Measurements from ENCODE around the gene JPH2.

JPH2 gene

GRCh38 chr20:44089987-44090674 is 96.9 kb downstream of the JPH2 start:
- no peak overlapping the region for H3K4me3 ChIP-seq (ENCODE audit: low read depth, low read length)
- no peaks in the 10 kb centered on the region for H3K27me3 ChIP-seq (replicated peaks)
- no peak overlapping the region for H3K27ac ChIP-seq
- DNase-seq, result peak; percentile 60
- TF ChIP-seq, protein P1, sequence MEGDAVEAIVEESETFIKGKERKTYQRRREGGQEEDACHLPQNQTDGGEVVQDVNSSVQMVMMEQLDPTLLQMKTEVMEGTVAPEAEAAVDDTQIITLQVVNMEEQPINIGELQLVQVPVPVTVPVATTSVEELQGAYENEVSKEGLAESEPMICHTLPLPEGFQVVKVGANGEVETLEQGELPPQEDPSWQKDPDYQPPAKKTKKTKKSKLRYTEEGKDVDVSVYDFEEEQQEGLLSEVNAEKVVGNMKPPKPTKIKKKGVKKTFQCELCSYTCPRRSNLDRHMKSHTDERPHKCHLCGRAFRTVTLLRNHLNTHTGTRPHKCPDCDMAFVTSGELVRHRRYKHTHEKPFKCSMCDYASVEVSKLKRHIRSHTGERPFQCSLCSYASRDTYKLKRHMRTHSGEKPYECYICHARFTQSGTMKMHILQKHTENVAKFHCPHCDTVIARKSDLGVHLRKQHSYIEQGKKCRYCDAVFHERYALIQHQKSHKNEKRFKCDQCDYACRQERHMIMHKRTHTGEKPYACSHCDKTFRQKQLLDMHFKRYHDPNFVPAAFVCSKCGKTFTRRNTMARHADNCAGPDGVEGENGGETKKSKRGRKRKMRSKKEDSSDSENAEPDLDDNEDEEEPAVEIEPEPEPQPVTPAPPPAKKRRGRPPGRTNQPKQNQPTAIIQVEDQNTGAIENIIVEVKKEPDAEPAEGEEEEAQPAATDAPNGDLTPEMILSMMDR (IDR thresholded peaks at IDR 0.05; ENCODE audit: low read depth, low read length, missing control alignments), result no peak
- no peaks in the 10 kb centered on the region for H3K36me3 ChIP-seq (replicated peaks)
- in situ Hi-C loops (cut with HindIII; ENCODE audit: low pct_ligation_motif_present, low sequenced_read_pairs), result no loop called here

DNA sequence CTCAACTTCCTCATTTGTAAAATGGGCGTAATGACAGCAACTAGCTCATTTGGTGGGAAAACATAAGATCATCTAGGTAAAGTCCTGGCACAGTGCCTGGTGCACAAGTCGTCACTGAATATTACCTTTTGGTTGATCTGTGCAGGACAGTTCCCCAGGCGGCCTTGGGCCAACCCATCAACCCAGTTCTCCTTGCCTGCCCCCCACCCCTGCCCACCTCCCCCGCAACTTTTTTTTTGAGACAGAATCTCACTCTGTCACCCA is 99.2 kb downstream of the JPH2 start:
- in situ Hi-C loops (cut with HindIII; ENCODE audit: low pct_ligation_motif_present, low sequenced_read_pairs), result no loop called here

DNA sequence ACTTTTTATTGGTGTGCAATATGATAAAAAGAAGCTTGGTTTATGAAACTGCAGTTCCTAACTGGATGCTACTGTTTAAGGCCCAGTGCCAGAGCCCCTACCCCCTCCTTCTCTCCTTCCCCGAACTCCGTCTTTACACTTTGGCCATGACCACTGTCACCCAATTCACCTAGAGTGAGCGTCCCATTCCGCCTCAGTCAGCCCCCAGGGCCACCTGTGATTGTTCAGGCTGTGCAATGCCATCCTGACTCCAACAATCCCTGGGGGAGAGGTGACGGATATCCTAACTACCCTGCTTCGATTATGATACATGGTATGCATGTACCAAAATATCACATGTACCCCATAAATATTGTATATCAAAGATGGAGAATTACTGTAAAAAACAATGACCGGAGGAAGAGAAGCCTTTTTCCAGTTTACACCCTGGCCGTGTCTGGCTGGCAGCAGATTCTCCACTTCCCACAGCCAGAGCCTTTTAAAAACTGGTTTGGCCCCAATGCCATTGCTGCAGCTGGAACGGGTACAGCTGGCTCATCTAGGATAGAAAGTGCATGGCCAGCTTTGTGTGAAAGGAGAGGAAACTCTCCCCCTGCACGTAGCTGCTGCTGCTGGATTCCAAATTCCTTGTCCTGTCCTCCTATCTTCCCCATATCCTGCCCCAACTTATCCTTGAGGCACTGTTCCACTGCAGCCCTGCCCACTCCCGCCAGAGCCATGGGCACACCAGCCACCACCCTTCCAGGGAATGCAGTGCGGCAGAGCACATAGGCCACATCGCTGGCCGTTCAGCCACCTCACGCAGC is 99.7 kb downstream of the JPH2 start:
- no peaks in the 10 kb centered on the region for H3K27me3 ChIP-seq (replicated peaks)

More for the DNA sequence above, 99.2 kb downstream of the JPH2 start:
- H3K27ac ChIP-seq, result no peak overlapping the region
- TF ChIP-seq, protein P1 (IDR thresholded peaks at IDR 0.05; ENCODE audit: low read depth, low read length, missing control alignments), result no peak
- no peak for DNase-seq
- no peaks in the 10 kb centered on the region for H3K36me3 ChIP-seq (replicated peaks)
- no peak overlapping the region for H3K4me3 ChIP-seq (ENCODE audit: low read depth, low read length)
- no peaks in the 10 kb centered on the region for H3K27me3 ChIP-seq (replicated peaks)

DNA sequence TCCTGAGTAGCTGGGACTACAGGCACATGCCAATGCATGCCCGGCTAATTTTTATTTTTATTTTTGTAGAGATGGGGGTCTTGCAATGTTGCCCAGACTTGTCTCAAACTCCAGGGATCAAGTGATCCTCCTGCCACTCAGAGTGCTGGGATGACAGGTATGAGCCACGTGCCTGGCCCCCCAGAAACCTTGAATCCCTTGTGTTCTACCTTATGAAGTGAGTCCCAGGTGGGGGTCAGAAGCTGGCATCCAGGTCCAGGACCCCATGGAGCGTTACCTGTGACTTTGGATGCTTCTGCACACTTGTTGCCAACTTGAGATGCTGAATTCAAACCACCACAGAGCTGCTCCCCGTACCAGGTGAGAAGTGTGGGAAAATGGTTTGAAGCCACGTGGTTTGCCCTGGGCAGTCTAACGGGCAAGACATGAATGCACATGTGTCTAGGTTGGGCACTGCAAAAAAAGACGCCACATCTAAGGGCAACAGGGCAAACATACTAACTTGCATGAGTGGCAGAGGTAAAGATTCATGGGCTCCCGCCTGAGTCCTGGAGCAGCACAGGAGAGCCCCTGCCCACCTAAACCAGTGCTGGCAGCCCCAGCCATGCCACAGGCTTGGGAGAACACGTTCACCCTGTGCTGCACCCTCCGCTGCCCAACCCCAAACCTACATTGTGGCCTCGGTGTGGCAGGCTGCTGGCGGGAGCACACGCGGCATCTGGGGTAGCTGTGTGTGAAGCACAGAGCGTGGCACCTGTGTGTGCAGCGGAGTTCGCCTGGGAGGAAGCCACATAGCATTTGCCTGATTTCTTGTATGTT is 101.2 kb downstream of the JPH2 start:
- no peaks in the 10 kb centered on the region for H3K36me3 ChIP-seq (replicated peaks)
- H3K27ac ChIP-seq, result no peak overlapping the region
- H3K4me3 ChIP-seq (ENCODE audit: low read depth, low read length), result no peak overlapping the region
- DNase-seq, result no peak
- in situ Hi-C loops (cut with HindIII; ENCODE audit: low pct_ligation_motif_present, low sequenced_read_pairs), result no loop called here
- no peaks in the 10 kb centered on the region for H3K27me3 ChIP-seq (replicated peaks)
- TF ChIP-seq, protein P1 (IDR thresholded peaks at IDR 0.05; ENCODE audit: low read depth, low read length, missing control alignments), result no peak

More for the DNA sequence above, 99.7 kb downstream of the JPH2 start:
- H3K27ac ChIP-seq, result no peak overlapping the region
- in situ Hi-C loops (cut with HindIII; ENCODE audit: low pct_ligation_motif_present, low sequenced_read_pairs), result no loop called here
- no peak for DNase-seq
- TF ChIP-seq, protein P1 (IDR thresholded peaks at IDR 0.05; ENCODE audit: low read depth, low read length, missing control alignments), result no peak
- H3K36me3 ChIP-seq (replicated peaks), result no peaks in the 10 kb centered on the region
- H3K4me3 ChIP-seq (ENCODE audit: low read depth, low read length), result no peak overlapping the region

GRCh38 chr20:44084891-44085290 is 102.1 kb downstream of the JPH2 start:
- no peaks in the 10 kb centered on the region for H3K36me3 ChIP-seq (replicated peaks)
- no peaks in the 10 kb centered on the region for H3K27me3 ChIP-seq (replicated peaks)
- DNase-seq, result no peak
- no peak overlapping the region for H3K27ac ChIP-seq
- no peak overlapping the region for H3K4me3 ChIP-seq (ENCODE audit: low read depth, low read length)
- TF ChIP-seq, protein P1 (IDR thresholded peaks at IDR 0.05; ENCODE audit: low read depth, low read length, missing control alignments), result no peak
- in situ Hi-C loops (cut with HindIII; ENCODE audit: low pct_ligation_motif_present, low sequenced_read_pairs), result no loop called here
